ENCODE measurements around the gene PTPRH.

GRCh38 chr19:55226273-55226672 is 17.0 kb upstream of the PTPRH start:
- no peak for TF ChIP-seq CTCF (IDR thresholded peaks at IDR 0.05)
- no peak for TF ChIP-seq EP300 (IDR thresholded peaks at IDR 0.05; ENCODE audit: low read depth)

Measured in transverse colon (tissue), 3 donors.